ENCODE results near the gene KBTBD13.

The KBTBD13 gene

GRCh38 chr15:65077291-65077980 lies 890 bp downstream of the KBTBD13 start:
- Histone ChIP-seq H3F3A (ENCODE audit: low read depth) (no peaks in the 10 kb centered on the region), H3K9ac (ENCODE audit: low read depth, low read length, poor library complexity, severe bottlenecking) (no peak overlapping the region), H4K20me1 (ENCODE audit: insufficient read depth, low read length, poor library complexity, severe bottlenecking) (no peaks in the 10 kb centered on the region), H2AFZ (ENCODE audit: low read length) (no peak overlapping the region), H3K4me1 (ENCODE audit: insufficient read depth, low read length, poor library complexity, severe bottlenecking) (peaks cover 27% of the 10 kb centered on the region), H3K9me2 (replicated peaks; ENCODE audit: low read depth, low read length) (no peaks in the 10 kb centered on the region), H3K36me3 (ENCODE audit: insufficient read depth, low read length) (no peaks in the 10 kb centered on the region), H3K4me2 (ENCODE audit: low read depth, low read length, poor library complexity, severe bottlenecking) (no peak overlapping the region), H3K27me3 (ENCODE audit: insufficient read depth, low read length, poor library complexity, severe bottlenecking) (no peaks in the 10 kb centered on the region), H3K9me3 (ENCODE audit: insufficient read depth, low read depth, low read length) (no peaks in the 10 kb centered on the region), H3K4me3 (ENCODE audit: low read length, poor library complexity, severe bottlenecking) (no peak overlapping the region), H3K79me2 (ENCODE audit: insufficient read depth, low read length) (no peaks in the 10 kb centered on the region)
- TF ChIP-seq EZH2phosphoT487 (IDR thresholded peaks at IDR 0.05; ENCODE audit: borderline replicate concordance) (no peak), CTCF (conservative IDR thresholded peaks at IDR 0.05; ENCODE audit: low read length) (no peak)

DNA sequence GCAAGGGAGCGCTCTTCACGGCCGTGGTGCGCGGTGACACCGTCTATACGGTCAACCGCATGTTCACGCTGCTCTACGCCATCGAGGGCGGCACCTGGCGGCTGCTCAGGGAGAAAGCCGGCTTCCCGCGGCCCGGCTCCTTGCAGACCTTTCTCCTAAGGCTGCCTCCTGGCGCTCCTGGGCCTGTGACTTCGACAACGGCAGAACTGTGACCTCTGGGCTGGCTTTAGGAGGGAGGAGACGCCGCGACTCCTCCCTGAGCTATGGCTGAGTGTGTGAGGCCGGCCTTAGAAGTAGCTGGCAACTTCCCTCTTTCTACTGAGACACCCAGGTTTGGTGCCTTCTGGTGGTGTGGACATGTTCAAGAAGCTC lies 1.4 kb downstream of the KBTBD13 start:
- Histone ChIP-seq H3F3A (ENCODE audit: low read depth) (no peaks in the 10 kb centered on the region), H4K20me1 (ENCODE audit: insufficient read depth, low read length, poor library complexity, severe bottlenecking) (no peaks in the 10 kb centered on the region), H3K4me2 (ENCODE audit: low read depth, low read length, poor library complexity, severe bottlenecking) (no peak overlapping the region), H3K4me1 (ENCODE audit: insufficient read depth, low read length, poor library complexity, severe bottlenecking) (peaks cover 30% of the 10 kb centered on the region), H3K4me3 (ENCODE audit: low read length, poor library complexity, severe bottlenecking) (no peak overlapping the region), H2AFZ (ENCODE audit: low read length) (no peak overlapping the region), H3K27me3 (ENCODE audit: insufficient read depth, low read length, poor library complexity, severe bottlenecking) (no peaks in the 10 kb centered on the region), H3K9me2 (replicated peaks; ENCODE audit: low read depth, low read length) (no peaks in the 10 kb centered on the region), H3K79me2 (ENCODE audit: insufficient read depth, low read length) (no peaks in the 10 kb centered on the region), H3K36me3 (ENCODE audit: insufficient read depth, low read length) (no peaks in the 10 kb centered on the region), H3K9ac (ENCODE audit: low read depth, low read length, poor library complexity, severe bottlenecking) (no peak overlapping the region), H3K9me3 (ENCODE audit: insufficient read depth, low read depth, low read length) (no peaks in the 10 kb centered on the region)
- TF ChIP-seq CTCF (conservative IDR thresholded peaks at IDR 0.05; ENCODE audit: low read length) (no peak), EZH2phosphoT487 (IDR thresholded peaks at IDR 0.05; ENCODE audit: borderline replicate concordance) (no peak)

- Histone ChIP-seq H3K4me3 (ENCODE audit: low read length, poor library complexity, severe bottlenecking) (no peak overlapping the region), H3K9ac (ENCODE audit: low read depth, low read length, poor library complexity, severe bottlenecking) (no peak overlapping the region), H3K9me3 (ENCODE audit: insufficient read depth, low read depth, low read length) (no peaks in the 10 kb centered on the region), H3F3A (ENCODE audit: low read depth) (no peaks in the 10 kb centered on the region), H3K27me3 (ENCODE audit: insufficient read depth, low read length, poor library complexity, severe bottlenecking) (no peaks in the 10 kb centered on the region), H3K79me2 (ENCODE audit: insufficient read depth, low read length) (no peaks in the 10 kb centered on the region), H3K4me1 (ENCODE audit: insufficient read depth, low read length, poor library complexity, severe bottlenecking) (peaks cover 32% of the 10 kb centered on the region), H3K4me2 (ENCODE audit: low read depth, low read length, poor library complexity, severe bottlenecking) (no peak overlapping the region), H3K9me2 (replicated peaks; ENCODE audit: low read depth, low read length) (no peaks in the 10 kb centered on the region), H3K36me3 (ENCODE audit: insufficient read depth, low read length) (no peaks in the 10 kb centered on the region), H4K20me1 (ENCODE audit: insufficient read depth, low read length, poor library complexity, severe bottlenecking) (no peaks in the 10 kb centered on the region), H2AFZ (ENCODE audit: low read length) (no peak overlapping the region)
- TF ChIP-seq CTCF (conservative IDR thresholded peaks at IDR 0.05; ENCODE audit: low read length) (no peak), EZH2phosphoT487 (IDR thresholded peaks at IDR 0.05; ENCODE audit: borderline replicate concordance) (no peak)
These were observed 3.0 kb downstream of the KBTBD13 start for GRCh38 chr15:65079580-65079979.
